ENCODE data around the gene SURF6.
"Not testable (repeated sequence)": the region's sequence is repeated elsewhere in the genome, so short reads cannot be mapped to it uniquely, and the experiment has no call there.

The SURF6 gene

DNA sequence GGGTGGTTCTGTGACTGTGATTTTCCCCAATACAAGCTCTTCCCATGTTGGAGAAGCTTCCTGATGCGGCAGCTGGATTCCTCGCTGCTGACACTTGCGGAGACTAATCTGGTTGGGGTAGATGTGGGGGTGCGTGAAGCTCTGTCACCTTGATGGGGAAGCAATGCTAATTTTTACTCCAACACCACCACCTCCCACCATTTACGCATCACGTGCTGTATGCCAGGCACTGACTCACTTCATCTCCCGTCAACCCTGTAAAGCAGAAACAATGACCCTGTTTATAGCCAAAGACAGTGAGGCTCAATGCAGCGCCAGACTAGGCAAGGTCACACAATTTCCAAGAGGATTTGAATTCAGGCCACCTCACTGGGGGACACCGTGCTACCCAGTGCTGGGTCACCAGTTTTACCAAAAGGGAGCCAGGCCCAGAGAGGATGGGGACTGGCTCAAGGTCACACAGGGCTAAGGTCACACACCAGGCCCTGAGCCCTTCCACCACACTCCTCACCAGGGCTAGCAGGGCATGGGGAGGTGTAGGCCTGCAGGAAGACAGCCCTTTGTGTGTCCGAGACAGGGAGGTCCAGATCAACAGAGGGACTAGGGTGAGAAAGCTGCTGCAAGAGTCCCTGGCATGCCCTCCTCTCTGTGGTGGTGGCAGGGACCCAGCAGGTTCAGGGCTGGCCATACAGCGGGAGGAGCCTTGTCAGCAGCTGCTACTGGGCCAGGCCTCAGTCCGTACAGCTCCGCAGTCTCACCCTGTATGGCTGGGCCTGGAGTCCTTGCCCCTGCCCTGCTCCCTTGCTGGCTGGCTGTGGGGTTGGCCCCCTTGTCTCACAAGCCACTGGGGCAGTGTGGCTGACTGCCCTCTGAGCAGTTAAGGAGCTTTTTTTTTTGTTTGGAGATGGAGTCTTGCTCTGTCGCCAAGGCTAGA, 43.4 kb upstream of the SURF6 start:
- no peak overlapping the region for H3K4me3 ChIP-seq (ENCODE audit: control insufficient read depth in 1 of 7, extremely low read depth in 1 of 7, insufficient read depth in 4 of 7, low read depth in 2 of 7, low read length in 6 of 7)
- WGBS (ENCODE audit: insufficient coverage) = 93% methylated on average over 9 of the region's 14 CpGs
- ChIA-PET CTCF (interaction anchor here (0.8 to 1.4 kb wide), 5 partner anchors 11 to 49 kb away, joined by 3 to 4 read pairs (median 3); no protein-coding TSS in a partner anchor), POLR2A (no interaction called here)
- no peak overlapping the region for H3K27ac ChIP-seq (ENCODE audit: insufficient read depth in 1 of 2, low read depth in 1 of 2, low read length in 2 of 2, poor library complexity in 1 of 2, severe bottlenecking in 2 of 2)
- DNase-seq = no peak
- H3K27me3 ChIP-seq (replicated peaks in 2 of 5; ENCODE audit: control insufficient read depth in 4 of 5, insufficient read depth in 5 of 5, low read length in 4 of 5) = no peaks in the 10 kb centered on the region
- H3K4me1 ChIP-seq (ENCODE audit: control extremely low read depth in 1 of 4, control insufficient read depth in 4 of 4, insufficient read depth in 4 of 4, low read length in 3 of 4) = peaks cover 6 to 18% (median 16%) of the 10 kb centered on the region in 4 experiments
- peaks cover 0 to 1% (median 0%) of the 10 kb centered on the region in 5 experiments for H3K9me3 ChIP-seq (ENCODE audit: control extremely low read depth in 1 of 5, control insufficient read depth in 4 of 5, insufficient read depth in 2 of 5, low read depth in 1 of 5, low read length in 4 of 5)
- no peaks in the 10 kb centered on the region for H3K36me3 ChIP-seq (ENCODE audit: control insufficient read depth in 4 of 4, insufficient read depth in 4 of 4, low read length in 3 of 4)

DNA sequence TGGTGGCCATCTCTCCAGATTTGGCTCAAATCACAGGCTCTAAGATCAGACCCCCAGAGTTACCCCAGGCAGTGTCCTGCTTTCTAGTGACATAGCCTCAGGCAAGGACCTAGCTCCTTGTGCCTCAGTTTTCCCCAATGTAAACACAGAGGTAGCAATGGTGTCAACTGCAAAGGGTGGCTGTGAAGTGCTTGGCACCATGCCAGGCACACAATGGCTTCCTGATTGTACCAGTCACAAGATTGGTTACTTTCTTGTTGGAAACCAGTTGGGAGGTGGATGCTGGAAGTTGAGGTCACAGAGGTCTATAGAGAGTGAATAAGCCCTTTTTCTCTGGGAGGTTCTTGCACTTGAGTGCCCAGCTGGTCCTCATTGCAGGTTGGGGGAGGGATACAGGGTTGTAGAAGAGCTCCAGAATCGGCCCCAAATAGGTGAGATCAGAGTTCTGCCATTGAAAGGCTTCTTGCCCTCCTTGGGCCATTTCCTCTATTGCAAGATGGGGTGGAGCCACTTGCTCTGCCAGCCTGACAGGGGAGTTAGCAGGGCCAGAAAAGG, 42.5 kb upstream of the SURF6 start:
- H3K27ac ChIP-seq (ENCODE audit: insufficient read depth in 1 of 2, low read depth in 1 of 2, low read length in 2 of 2, poor library complexity in 1 of 2, severe bottlenecking in 2 of 2) = no peak overlapping the region
- no peaks in the 10 kb centered on the region for H3K27me3 ChIP-seq (replicated peaks in 2 of 5; ENCODE audit: control insufficient read depth in 4 of 5, insufficient read depth in 5 of 5, low read length in 4 of 5)
- WGBS (ENCODE audit: insufficient coverage) = 60% methylated on average over 1 of the region's 1 CpG
- H3K4me3 ChIP-seq (ENCODE audit: control insufficient read depth in 1 of 7, extremely low read depth in 1 of 7, insufficient read depth in 4 of 7, low read depth in 2 of 7, low read length in 6 of 7) = no peak overlapping the region
- POLR2A ChIA-PET = no interaction called here
- DNase-seq = no peak
- H3K9me3 ChIP-seq (ENCODE audit: control extremely low read depth in 1 of 5, control insufficient read depth in 4 of 5, insufficient read depth in 2 of 5, low read depth in 1 of 5, low read length in 4 of 5) = peaks cover 0 to 1% (median 0%) of the 10 kb centered on the region in 5 experiments
- no peaks in the 10 kb centered on the region for H3K36me3 ChIP-seq (ENCODE audit: control insufficient read depth in 4 of 4, insufficient read depth in 4 of 4, low read length in 3 of 4)
- peaks cover 6 to 25% (median 22%) of the 10 kb centered on the region in 4 experiments for H3K4me1 ChIP-seq (ENCODE audit: control extremely low read depth in 1 of 4, control insufficient read depth in 4 of 4, insufficient read depth in 4 of 4, low read length in 3 of 4)
- CTCF ChIA-PET = interaction anchor here (0.8 to 1.4 kb wide), 4 partner anchors 12 to 21 kb away, joined by 3 to 4 read pairs (median 3); no protein-coding TSS in a partner anchor

DNA sequence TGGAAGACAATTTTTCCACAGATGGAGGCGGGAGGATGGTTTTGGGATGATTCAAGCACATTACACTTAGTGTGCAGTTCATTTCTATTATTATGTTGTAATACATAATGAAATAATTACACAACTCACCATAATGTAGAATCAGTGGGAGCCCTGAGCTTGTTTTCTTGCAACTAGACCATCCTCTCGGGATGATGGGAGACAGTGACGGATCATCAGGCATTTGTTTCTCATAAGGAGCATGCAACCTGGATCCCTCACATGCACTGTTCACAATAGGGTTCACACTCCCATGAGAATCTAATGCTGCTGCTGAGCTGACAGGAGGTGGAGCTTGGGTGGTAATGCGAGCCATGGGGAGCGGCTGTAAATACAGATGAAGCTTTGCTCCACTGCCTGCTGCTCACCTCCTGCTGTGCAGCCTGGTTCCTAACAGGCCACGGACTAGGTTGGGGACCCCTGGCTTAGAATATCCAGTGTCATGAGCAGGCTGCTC, 41.8 kb upstream of the SURF6 start:
- POLR2A ChIA-PET = no interaction called here
- H3K27ac ChIP-seq (ENCODE audit: insufficient read depth in 1 of 2, low read depth in 1 of 2, low read length in 2 of 2, poor library complexity in 1 of 2, severe bottlenecking in 2 of 2) = no peak overlapping the region

DNA sequence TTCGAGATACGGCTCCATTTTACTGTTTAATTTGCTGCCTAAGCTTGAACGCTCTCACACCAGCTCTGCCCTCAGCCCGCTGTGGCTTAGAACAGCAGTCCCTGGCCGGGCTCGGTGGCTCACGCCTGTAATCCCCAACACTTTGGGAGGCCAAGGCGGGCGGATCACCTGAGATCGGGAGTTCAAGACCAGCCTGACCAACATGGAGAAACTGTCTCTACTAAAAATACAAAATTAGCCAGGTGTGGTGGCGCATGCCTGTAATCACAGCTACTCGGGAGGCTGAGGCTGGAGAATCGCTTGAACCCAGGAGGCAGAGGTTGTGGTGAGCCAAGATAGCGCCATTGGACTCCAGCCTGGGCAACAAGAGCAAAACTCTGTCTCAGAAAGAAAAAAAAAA, 41.3 kb upstream of the SURF6 start:
- peaks cover 6 to 30% (median 26%) of the 10 kb centered on the region in 4 experiments for H3K4me1 ChIP-seq (ENCODE audit: control extremely low read depth in 1 of 4, control insufficient read depth in 4 of 4, insufficient read depth in 4 of 4, low read length in 3 of 4)
- H3K27ac ChIP-seq (ENCODE audit: insufficient read depth in 1 of 2, low read depth in 1 of 2, low read length in 2 of 2, poor library complexity in 1 of 2, severe bottlenecking in 2 of 2); H3K4me3 ChIP-seq (ENCODE audit: control insufficient read depth in 1 of 7, extremely low read depth in 1 of 7, insufficient read depth in 4 of 7, low read depth in 2 of 7, low read length in 6 of 7); H3K36me3 ChIP-seq (ENCODE audit: control insufficient read depth in 4 of 4, insufficient read depth in 4 of 4, low read length in 3 of 4); POLR2A ChIA-PET; H3K27me3 ChIP-seq (replicated peaks in 2 of 5; ENCODE audit: control insufficient read depth in 4 of 5, insufficient read depth in 5 of 5, low read length in 4 of 5); H3K9me3 ChIP-seq (ENCODE audit: control extremely low read depth in 1 of 5, control insufficient read depth in 4 of 5, insufficient read depth in 2 of 5, low read depth in 1 of 5, low read length in 4 of 5); DNase-seq: not testable (repeated sequence)
- CTCF ChIA-PET = interaction anchor here (1.0 to 1.9 kb wide), 2 partner anchors 40 to 43 kb away, joined by 3 to 5 read pairs; partner anchors contain the start of gene REXO4
- WGBS (ENCODE audit: insufficient coverage) = 94% methylated on average over 7 of the region's 14 CpGs

More for the DNA sequence above, 41.8 kb upstream of the SURF6 start:
- H3K4me3 ChIP-seq (ENCODE audit: control insufficient read depth in 1 of 7, extremely low read depth in 1 of 7, insufficient read depth in 4 of 7, low read depth in 2 of 7, low read length in 6 of 7) = no peak overlapping the region
- CTCF ChIA-PET = interaction anchor here (1.9 kb wide), 1 partner anchor 39 kb away, joined by 5 read pairs; the partner anchor contains the start of gene REXO4
- H3K36me3 ChIP-seq (ENCODE audit: control insufficient read depth in 4 of 4, insufficient read depth in 4 of 4, low read length in 3 of 4) = peaks cover 0 to 5% (median 3%) of the 10 kb centered on the region in 4 experiments
- peaks cover 0 to 1% (median 0%) of the 10 kb centered on the region in 5 experiments for H3K9me3 ChIP-seq (ENCODE audit: control extremely low read depth in 1 of 5, control insufficient read depth in 4 of 5, insufficient read depth in 2 of 5, low read depth in 1 of 5, low read length in 4 of 5)
- no peaks in the 10 kb centered on the region for H3K27me3 ChIP-seq (replicated peaks in 2 of 5; ENCODE audit: control insufficient read depth in 4 of 5, insufficient read depth in 5 of 5, low read length in 4 of 5)
- 89% methylated on average over 5 of the region's 6 CpGs for WGBS (ENCODE audit: insufficient coverage)
- no peak for DNase-seq
- peaks cover 6 to 26% (median 23%) of the 10 kb centered on the region in 4 experiments for H3K4me1 ChIP-seq (ENCODE audit: control extremely low read depth in 1 of 4, control insufficient read depth in 4 of 4, insufficient read depth in 4 of 4, low read length in 3 of 4)

DNA sequence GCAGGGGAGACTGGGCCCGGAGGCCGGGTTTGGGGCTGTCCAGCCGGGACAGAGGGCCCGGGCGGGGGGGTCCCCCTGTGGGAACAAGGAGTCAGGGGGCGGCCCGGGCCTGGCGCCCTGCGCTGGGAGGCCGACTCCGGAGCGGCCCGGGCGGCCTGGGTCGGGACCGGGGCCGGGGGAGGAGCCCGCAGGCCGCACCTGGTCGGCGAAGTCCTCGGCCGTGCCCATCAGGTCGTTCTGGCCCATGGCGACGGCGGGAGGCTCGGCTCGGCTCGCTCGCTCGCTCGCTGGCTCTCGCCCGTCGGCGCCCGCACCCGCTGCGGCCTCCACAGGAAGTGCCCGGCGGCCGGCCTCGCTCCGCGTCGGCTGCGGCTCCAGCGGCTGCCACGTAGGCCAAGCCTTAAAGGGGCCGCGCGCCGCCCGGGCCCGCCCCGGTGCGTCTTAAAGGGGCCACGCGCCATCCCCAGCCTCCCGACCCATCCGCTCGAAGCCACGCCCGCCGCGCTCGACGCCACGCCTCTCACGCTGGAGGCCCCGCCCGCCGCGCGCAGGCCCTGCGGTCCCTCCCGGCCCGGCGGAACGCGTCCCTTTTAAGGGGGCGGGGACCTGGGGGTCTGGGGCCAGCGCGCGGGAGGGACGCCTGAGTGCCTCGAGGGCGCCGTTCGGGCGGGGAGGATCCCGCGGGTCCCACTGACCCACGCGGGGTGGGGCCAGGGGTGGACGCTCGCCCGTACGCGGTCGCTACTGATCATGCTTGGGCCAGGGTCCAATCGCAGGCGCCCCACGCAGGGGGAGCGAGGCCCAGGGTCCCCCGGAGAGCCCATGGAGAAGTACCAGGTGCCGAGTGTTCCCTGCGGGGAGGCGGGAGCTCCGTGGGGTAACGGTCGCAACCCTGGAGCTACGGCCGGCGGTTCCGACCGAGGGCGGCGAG, 40.0 kb upstream of the SURF6 start, which contains the start of the genes STKLD1 and SURF4:
Gene STKLD1 (plus strand): TSS at position 643 of the 931 bp plus-strand sequence. CDS start 108 bp downstream, at position 751.
Gene SURF4 (minus strand): TSS at position 337 of the 931 bp plus-strand sequence. CDS start 91 bp downstream, at position 246.
- peaks cover 0 to 1% (median 0%) of the 10 kb centered on the region in 5 experiments for H3K9me3 ChIP-seq (ENCODE audit: control extremely low read depth in 1 of 5, control insufficient read depth in 4 of 5, insufficient read depth in 2 of 5, low read depth in 1 of 5, low read length in 4 of 5)
- CTCF ChIA-PET = interaction anchor here (1.0 to 7.6 kb wide), 4 partner anchors 18 to 46 kb away, joined by 3 to 75 read pairs (median 4); partner anchors contain the start of genes REXO4, SURF1 and SURF2
- peak within 1 kb of the TSS; percentile 74 to 95 for H3K27ac ChIP-seq (ENCODE audit: insufficient read depth in 1 of 2, low read depth in 1 of 2, low read length in 2 of 2, poor library complexity in 1 of 2, severe bottlenecking in 2 of 2)
- POLR2A ChIA-PET = interaction anchor here (0.6 to 1.4 kb wide), 7 partner anchors 13 to 151 kb away, joined by 3 to 4 read pairs (median 3); partner anchors contain the start of genes MED22, RPL7A and SURF6
- under 1% methylated on average over 115 of the region's 120 CpGs for WGBS (ENCODE audit: insufficient coverage)
- peaks cover 0 to 22% (median 8%) of the 10 kb centered on the region in 4 experiments for H3K36me3 ChIP-seq (ENCODE audit: control insufficient read depth in 4 of 4, insufficient read depth in 4 of 4, low read length in 3 of 4)
- H3K4me3 ChIP-seq (ENCODE audit: control insufficient read depth in 1 of 7, extremely low read depth in 1 of 7, insufficient read depth in 4 of 7, low read depth in 2 of 7, low read length in 6 of 7) = peak within 1 kb of the TSS; percentile 79 to 91 (median 83)
- peaks cover 8 to 43% (median 38%) of the 10 kb centered on the region in 4 experiments for H3K4me1 ChIP-seq (ENCODE audit: control extremely low read depth in 1 of 4, control insufficient read depth in 4 of 4, insufficient read depth in 4 of 4, low read length in 3 of 4)
- no peaks in the 10 kb centered on the region for H3K27me3 ChIP-seq (replicated peaks in 2 of 5; ENCODE audit: control insufficient read depth in 4 of 5, insufficient read depth in 5 of 5, low read length in 4 of 5)
- peak; percentile 92 to 96 (median 95) for DNase-seq
